HepG2 (cell line): Measurements from ENCODE around the gene NBL1. TPM values are rescaled to one million over a fixed set of nuclear protein-coding genes. Genes with fewer than 3 reads are reported as not detected.

Experiments used
- ATF1 ChIP-seq: IDR thresholded peaks from 2 replicates; pipeline ENCODE4 v1.6.1; 2016; ENCODE audit warnings: mild to moderate bottlenecking, control low read depth
- GATAD2A ChIP-seq: IDR thresholded peaks from 2 replicates; pipeline ENCODE4 v1.6.1; 2016
- KAT7 ChIP-seq: IDR thresholded peaks from 2 replicates; pipeline ENCODE4 v1.6.1; 2018; ENCODE audit warnings: borderline replicate concordance, missing compliant biosample characterization
- NR2F1 ChIP-seq, 2 experiments: fragments of 450-650 bp in 1 of 2; formaldehyde crosslinking in 1 of 2; IDR thresholded peaks; 2 replicates each; pipeline versions ENCODE4 v1.5.0 to v1.6.1; 2016 to 2020; ENCODE audit warnings: mild to moderate bottlenecking in 1 of 2, missing compliant biosample characterization in 1 of 2, missing genetic modification reagents in 1 of 2, moderate library complexity in 1 of 2
- TGIF2 ChIP-seq: IDR thresholded peaks from 2 replicates; pipeline ENCODE4 v1.6.1; 2016; ENCODE audit warnings: control low read depth, missing compliant biosample characterization
- ZC3H13 ChIP-seq: sonication (generic); formaldehyde crosslinking; IDR thresholded peaks from 2 replicates; pipeline ENCODE4 v1.8.1; 2023; ENCODE audit warnings: mild to moderate bottlenecking, missing genetic modification reagents, moderate library complexity
- ZNF367 ChIP-seq: sonication (generic); formaldehyde crosslinking; IDR thresholded peaks from 2 replicates; pipeline ENCODE4 v1.4.0; 2020; ENCODE audit warnings: missing genetic modification reagents, borderline replicate concordance
- ZNF501 ChIP-seq: sonication (generic); formaldehyde crosslinking; IDR thresholded peaks from 2 replicates; pipeline ENCODE4 v1.5.1; 2020; ENCODE audit warnings: mild to moderate bottlenecking, moderate library complexity, missing genetic modification reagents
- ZNF780A ChIP-seq: sonication (generic); formaldehyde crosslinking; IDR thresholded peaks from 2 replicates; pipeline ENCODE4 v1.8.0; 2022; ENCODE audit warnings: mild to moderate bottlenecking, missing genetic modification reagents, moderate library complexity
- polyA plus RNA-seq, 8 experiments: library from polyadenylated mRNA; depleted of rRNA in 3 of 8; stranded (reverse) in 7 of 8; unstranded in 1 of 8; fragments of >200 nt; fragmentation: Illumina TruSeq in 4 of 8; extraction: Trizol in 4 of 8; gene quantifications; 2 replicates each; pipeline versions ENCODE4 v1.2.1 to v1.2.3, GENCODE V29; 2011 to 2016; ENCODE audit warnings: low read depth in 4 of 8, missing spikeins in 1 of 8, mixed read lengths in 1 of 8; ENCODE audit not compliant: insufficient read depth in 1 of 8
- total RNA-seq, 5 experiments: library from RNA; depleted of rRNA; stranded (reverse); fragments of >200 nt; fragmentation: Illumina TruSeq; extraction: Trizol; gene quantifications; 2 replicates each; pipeline ENCODE4 v1.2.3, GENCODE V29; 2016; ENCODE audit warnings: low read depth in 1 of 5
- TF ChIP-seq, protein P1 (sequence below): sonication (generic); formaldehyde crosslinking; IDR thresholded peaks from 2 replicates; pipeline ENCODE4 v1.4.0; 2020; ENCODE audit warnings: missing genetic modification reagents
- TF ChIP-seq, protein P2 (sequence below): sonication (generic); formaldehyde crosslinking; IDR thresholded peaks from 2 replicates; pipeline ENCODE4 v1.4.0; 2020; ENCODE audit warnings: mild to moderate bottlenecking, missing genetic modification reagents
- TF ChIP-seq, protein P3 (sequence below): IDR thresholded peaks from 2 replicates; pipeline ENCODE4 v1.6.1; 2016
- TF ChIP-seq, protein P4 (sequence below): sonication (generic); formaldehyde crosslinking; IDR thresholded peaks from 2 replicates; pipeline ENCODE4 v1.4.0; 2020; ENCODE audit warnings: low read depth, mild to moderate bottlenecking, missing genetic modification reagents
- TF ChIP-seq, protein P5 (sequence below): sonication (generic); formaldehyde crosslinking; IDR thresholded peaks from 2 replicates; pipeline ENCODE4 v1.8.1; 2023; ENCODE audit warnings: missing genetic modification reagents, mild to moderate bottlenecking, borderline replicate concordance
- TF ChIP-seq, protein P6 (sequence below): sonication (generic); formaldehyde crosslinking; IDR thresholded peaks from 2 replicates; pipeline ENCODE4 v1.9.0; 2021; ENCODE audit warnings: missing genetic modification reagents, mild to moderate bottlenecking, borderline replicate concordance
- TF ChIP-seq, protein P7 (sequence below): sonication (generic); formaldehyde crosslinking; IDR thresholded peaks from 2 replicates; pipeline ENCODE4 v1.5.0; 2020; ENCODE audit warnings: missing genetic modification reagents
- TF ChIP-seq, protein P8 (sequence below): sonication (generic); formaldehyde crosslinking; IDR thresholded peaks from 2 replicates; pipeline ENCODE4 v1.4.0; 2020; ENCODE audit warnings: missing genetic modification reagents

NBL1 gene
- total and polyA plus RNA-seq, 2 of the 13 experiments (the other 11 are each of a cell fraction or from before 2014, with no cell fraction given): 2.7 to 13.8 TPM

DNA sequence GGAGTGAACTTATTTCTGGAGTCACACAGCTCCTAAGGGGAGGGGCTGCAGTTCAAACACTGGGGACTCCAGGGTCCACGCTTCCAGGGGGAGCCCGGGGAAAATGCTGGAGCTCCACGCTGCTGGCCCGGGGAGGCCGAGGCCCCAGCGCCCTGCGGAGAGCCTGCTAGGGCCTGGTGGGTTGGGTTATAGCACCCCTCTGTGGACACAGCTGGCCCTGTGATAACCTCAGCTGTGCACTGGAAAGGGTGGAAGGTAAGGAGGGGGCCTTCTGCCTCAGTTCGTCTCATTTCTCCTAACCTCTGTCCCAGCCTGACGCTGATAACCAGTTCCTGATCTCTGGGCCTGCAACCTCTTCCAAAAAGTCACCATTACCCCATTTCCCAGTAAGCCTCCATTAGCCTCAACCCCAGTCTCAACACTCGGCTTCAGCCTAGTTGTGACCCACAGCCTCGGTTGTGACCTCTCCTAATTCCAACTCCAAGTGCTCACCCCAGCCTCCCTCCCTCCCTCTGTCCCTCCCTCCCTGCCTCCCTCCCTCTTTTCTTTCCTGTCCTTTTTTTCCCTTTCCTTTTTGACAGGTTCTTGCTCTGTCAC, 7.1 kb downstream of the NBL1 start (continued):
- no peak for TF ChIP-seq ZC3H13 (CRISPR knock-in tag)
- TF ChIP-seq ZNF501 (CRISPR knock-in tag): no peak
- 0 out of 2 replicates have a peak, but pooled peaks have one; percentile 21 for TF ChIP-seq GATAD2A (CRISPR knock-in tag)
- no peak for TF ChIP-seq NR2F1 (CRISPR knock-in tag; IDR thresholded peaks at IDR 0.05)
- TF ChIP-seq, protein P1, sequence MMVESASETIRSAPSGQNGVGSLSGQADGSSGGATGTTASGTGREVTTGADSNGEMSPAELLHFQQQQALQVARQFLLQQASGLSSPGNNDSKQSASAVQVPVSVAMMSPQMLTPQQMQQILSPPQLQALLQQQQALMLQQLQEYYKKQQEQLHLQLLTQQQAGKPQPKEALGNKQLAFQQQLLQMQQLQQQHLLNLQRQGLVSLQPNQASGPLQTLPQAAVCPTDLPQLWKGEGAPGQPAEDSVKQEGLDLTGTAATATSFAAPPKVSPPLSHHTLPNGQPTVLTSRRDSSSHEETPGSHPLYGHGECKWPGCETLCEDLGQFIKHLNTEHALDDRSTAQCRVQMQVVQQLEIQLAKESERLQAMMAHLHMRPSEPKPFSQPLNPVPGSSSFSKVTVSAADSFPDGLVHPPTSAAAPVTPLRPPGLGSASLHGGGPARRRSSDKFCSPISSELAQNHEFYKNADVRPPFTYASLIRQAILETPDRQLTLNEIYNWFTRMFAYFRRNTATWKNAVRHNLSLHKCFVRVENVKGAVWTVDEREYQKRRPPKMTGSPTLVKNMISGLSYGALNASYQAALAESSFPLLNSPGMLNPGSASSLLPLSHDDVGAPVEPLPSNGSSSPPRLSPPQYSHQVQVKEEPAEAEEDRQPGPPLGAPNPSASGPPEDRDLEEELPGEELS (CRISPR knock-in tag): no peak
- TF ChIP-seq, protein P2, sequence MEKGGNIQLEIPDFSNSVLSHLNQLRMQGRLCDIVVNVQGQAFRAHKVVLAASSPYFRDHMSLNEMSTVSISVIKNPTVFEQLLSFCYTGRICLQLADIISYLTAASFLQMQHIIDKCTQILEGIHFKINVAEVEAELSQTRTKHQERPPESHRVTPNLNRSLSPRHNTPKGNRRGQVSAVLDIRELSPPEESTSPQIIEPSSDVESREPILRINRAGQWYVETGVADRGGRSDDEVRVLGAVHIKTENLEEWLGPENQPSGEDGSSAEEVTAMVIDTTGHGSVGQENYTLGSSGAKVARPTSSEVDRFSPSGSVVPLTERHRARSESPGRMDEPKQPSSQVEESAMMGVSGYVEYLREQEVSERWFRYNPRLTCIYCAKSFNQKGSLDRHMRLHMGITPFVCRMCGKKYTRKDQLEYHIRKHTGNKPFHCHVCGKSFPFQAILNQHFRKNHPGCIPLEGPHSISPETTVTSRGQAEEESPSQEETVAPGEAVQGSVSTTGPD: no peak
- TF ChIP-seq KAT7 (CRISPR knock-in tag): no peak
- TF ChIP-seq TGIF2: no peak
- TF ChIP-seq ZNF780A: no peak
- TF ChIP-seq, protein P3, sequence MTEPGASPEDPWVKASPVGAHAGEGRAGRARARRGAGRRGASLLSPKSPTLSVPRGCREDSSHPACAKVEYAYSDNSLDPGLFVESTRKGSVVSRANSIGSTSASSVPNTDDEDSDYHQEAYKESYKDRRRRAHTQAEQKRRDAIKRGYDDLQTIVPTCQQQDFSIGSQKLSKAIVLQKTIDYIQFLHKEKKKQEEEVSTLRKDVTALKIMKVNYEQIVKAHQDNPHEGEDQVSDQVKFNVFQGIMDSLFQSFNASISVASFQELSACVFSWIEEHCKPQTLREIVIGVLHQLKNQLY (CRISPR knock-in tag): no peak
- TF ChIP-seq, protein P4, sequence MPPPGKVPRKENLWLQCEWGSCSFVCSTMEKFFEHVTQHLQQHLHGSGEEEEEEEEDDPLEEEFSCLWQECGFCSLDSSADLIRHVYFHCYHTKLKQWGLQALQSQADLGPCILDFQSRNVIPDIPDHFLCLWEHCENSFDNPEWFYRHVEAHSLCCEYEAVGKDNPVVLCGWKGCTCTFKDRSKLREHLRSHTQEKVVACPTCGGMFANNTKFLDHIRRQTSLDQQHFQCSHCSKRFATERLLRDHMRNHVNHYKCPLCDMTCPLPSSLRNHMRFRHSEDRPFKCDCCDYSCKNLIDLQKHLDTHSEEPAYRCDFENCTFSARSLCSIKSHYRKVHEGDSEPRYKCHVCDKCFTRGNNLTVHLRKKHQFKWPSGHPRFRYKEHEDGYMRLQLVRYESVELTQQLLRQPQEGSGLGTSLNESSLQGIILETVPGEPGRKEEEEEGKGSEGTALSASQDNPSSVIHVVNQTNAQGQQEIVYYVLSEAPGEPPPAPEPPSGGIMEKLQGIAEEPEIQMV (CRISPR knock-in tag): no peak
- TF ChIP-seq, protein P5, sequence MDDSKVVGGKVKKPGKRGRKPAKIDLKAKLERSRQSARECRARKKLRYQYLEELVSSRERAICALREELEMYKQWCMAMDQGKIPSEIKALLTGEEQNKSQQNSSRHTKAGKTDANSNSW (CRISPR knock-in tag): no peak
- TF ChIP-seq, protein P6, sequence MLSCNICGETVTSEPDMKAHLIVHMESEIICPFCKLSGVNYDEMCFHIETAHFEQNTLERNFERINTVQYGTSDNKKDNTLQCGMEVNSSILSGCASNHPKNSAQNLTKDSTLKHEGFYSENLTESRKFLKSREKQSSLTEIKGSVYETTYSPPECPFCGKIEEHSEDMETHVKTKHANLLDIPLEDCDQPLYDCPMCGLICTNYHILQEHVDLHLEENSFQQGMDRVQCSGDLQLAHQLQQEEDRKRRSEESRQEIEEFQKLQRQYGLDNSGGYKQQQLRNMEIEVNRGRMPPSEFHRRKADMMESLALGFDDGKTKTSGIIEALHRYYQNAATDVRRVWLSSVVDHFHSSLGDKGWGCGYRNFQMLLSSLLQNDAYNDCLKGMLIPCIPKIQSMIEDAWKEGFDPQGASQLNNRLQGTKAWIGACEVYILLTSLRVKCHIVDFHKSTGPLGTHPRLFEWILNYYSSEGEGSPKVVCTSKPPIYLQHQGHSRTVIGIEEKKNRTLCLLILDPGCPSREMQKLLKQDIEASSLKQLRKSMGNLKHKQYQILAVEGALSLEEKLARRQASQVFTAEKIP: no peak
- TF ChIP-seq, protein P7, sequence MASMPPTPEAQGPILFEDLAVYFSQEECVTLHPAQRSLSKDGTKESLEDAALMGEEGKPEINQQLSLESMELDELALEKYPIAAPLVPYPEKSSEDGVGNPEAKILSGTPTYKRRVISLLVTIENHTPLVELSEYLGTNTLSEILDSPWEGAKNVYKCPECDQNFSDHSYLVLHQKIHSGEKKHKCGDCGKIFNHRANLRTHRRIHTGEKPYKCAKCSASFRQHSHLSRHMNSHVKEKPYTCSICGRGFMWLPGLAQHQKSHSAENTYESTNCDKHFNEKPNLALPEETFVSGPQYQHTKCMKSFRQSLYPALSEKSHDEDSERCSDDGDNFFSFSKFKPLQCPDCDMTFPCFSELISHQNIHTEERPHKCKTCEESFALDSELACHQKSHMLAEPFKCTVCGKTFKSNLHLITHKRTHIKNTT (CRISPR knock-in tag): no peak
- TF ChIP-seq ZNF367 (CRISPR knock-in tag): no peak
- TF ChIP-seq ATF1 (CRISPR knock-in tag): no peak
- TF ChIP-seq, protein P8, sequence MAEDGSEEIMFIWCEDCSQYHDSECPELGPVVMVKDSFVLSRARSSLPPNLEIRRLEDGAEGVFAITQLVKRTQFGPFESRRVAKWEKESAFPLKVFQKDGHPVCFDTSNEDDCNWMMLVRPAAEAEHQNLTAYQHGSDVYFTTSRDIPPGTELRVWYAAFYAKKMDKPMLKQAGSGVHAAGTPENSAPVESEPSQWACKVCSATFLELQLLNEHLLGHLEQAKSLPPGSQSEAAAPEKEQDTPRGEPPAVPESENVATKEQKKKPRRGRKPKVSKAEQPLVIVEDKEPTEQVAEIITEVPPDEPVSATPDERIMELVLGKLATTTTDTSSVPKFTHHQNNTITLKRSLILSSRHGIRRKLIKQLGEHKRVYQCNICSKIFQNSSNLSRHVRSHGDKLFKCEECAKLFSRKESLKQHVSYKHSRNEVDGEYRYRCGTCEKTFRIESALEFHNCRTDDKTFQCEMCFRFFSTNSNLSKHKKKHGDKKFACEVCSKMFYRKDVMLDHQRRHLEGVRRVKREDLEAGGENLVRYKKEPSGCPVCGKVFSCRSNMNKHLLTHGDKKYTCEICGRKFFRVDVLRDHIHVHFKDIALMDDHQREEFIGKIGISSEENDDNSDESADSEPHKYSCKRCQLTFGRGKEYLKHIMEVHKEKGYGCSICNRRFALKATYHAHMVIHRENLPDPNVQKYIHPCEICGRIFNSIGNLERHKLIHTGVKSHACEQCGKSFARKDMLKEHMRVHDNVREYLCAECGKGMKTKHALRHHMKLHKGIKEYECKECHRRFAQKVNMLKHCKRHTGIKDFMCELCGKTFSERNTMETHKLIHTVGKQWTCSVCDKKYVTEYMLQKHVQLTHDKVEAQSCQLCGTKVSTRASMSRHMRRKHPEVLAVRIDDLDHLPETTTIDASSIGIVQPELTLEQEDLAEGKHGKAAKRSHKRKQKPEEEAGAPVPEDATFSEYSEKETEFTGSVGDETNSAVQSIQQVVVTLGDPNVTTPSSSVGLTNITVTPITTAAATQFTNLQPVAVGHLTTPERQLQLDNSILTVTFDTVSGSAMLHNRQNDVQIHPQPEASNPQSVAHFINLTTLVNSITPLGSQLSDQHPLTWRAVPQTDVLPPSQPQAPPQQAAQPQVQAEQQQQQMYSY (CRISPR knock-in tag): no peak
